Measurements from ENCODE around the gene HSPG2.

GRCh38 chr1:21814241-21814918 lies 122.7 kb downstream of the HSPG2 start:
- no peak for TF ChIP-seq CTCF (IDR thresholded peaks at IDR 0.05)
- TF ChIP-seq POLR2A (IDR thresholded peaks at IDR 0.05): no peak
- no peak for TF ChIP-seq POLR2AphosphoS5 (IDR thresholded peaks at IDR 0.05; ENCODE audit: insufficient read depth in 1 of 2, low read depth in 1 of 2)
